Thyroid gland (tissue), 4 donors: ENCODE data around the gene DCAF8.

Experiments
- POLR2A ChIP-seq, 2 donors: fragments of 450-650 bp; IDR thresholded peaks; one replicate each; pipeline ENCODE4 v1.6.1; 2017; ENCODE audit warnings: antibody characterized with exemption in 2 of 2, mild to moderate bottlenecking in 2 of 2, moderate library complexity in 1 of 2
- TF ChIP-seq, protein P1 (sequence below), 6 experiments: fragments of 200-600 bp in 3 of 6; fragments of 450-650 bp in 3 of 6; sonication (generic) in 3 of 6; IDR thresholded peaks; one replicate each; pipeline ENCODE4 v1.5.1; 2016 to 2019; ENCODE audit warnings: antibody characterized with exemption in 6 of 6, mild to moderate bottlenecking in 2 of 6, inconsistent platforms in 1 of 6, moderate library complexity in 1 of 6

GRCh38 chr1:160204526-160205241 lies 57.7 kb downstream of the DCAF8 start:
- TF ChIP-seq POLR2A (IDR thresholded peaks at IDR 0.05), result no peak
- TF ChIP-seq, protein P1, sequence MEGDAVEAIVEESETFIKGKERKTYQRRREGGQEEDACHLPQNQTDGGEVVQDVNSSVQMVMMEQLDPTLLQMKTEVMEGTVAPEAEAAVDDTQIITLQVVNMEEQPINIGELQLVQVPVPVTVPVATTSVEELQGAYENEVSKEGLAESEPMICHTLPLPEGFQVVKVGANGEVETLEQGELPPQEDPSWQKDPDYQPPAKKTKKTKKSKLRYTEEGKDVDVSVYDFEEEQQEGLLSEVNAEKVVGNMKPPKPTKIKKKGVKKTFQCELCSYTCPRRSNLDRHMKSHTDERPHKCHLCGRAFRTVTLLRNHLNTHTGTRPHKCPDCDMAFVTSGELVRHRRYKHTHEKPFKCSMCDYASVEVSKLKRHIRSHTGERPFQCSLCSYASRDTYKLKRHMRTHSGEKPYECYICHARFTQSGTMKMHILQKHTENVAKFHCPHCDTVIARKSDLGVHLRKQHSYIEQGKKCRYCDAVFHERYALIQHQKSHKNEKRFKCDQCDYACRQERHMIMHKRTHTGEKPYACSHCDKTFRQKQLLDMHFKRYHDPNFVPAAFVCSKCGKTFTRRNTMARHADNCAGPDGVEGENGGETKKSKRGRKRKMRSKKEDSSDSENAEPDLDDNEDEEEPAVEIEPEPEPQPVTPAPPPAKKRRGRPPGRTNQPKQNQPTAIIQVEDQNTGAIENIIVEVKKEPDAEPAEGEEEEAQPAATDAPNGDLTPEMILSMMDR (IDR thresholded peaks at IDR 0.05), result no peak
